ENCODE results near the gene NUCKS1.
A peak's percentile ranks its signal among the peaks of the same experiment; 100 is the strongest.

Gene NUCKS1

DNA sequence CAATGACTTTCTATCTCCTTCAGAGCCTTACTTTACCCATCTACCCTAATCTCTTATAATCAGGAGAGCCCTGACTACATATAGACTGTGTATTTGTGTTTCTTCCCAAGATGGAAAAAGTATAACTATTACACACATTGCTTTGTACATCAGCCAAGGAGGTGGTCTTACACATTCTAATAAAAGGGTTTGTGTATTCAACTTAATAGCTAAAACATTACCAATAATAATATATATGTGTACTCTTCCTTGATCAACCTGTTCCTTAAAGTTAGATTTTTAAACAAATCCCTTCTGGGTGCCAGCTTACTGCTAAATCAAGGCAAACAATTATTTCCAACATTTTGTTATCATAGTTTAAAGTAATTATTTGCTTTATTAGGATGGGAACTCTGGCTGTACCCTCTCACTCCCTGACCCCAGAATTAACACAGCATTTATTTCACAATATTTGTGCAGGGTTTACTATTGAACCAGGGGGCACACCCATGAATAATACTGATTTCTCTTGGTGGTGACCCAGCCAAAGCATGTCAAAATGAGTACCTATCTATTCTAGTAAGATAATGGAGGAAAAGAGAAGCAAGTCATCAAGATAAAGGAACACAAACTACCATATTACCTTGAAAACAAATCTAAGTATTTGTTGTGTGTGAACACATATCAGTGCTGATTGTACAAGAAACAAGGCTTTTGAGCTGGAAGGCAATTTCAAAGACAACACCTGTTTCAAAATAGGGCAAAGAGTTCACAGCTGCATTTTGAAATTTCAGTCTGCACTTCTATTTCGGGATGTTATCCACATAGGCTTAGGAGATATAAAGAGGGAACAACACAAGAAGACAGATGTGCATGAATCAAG lies 39.5 kb downstream of the NUCKS1 start:
- TF ChIP-seq, protein P1, sequence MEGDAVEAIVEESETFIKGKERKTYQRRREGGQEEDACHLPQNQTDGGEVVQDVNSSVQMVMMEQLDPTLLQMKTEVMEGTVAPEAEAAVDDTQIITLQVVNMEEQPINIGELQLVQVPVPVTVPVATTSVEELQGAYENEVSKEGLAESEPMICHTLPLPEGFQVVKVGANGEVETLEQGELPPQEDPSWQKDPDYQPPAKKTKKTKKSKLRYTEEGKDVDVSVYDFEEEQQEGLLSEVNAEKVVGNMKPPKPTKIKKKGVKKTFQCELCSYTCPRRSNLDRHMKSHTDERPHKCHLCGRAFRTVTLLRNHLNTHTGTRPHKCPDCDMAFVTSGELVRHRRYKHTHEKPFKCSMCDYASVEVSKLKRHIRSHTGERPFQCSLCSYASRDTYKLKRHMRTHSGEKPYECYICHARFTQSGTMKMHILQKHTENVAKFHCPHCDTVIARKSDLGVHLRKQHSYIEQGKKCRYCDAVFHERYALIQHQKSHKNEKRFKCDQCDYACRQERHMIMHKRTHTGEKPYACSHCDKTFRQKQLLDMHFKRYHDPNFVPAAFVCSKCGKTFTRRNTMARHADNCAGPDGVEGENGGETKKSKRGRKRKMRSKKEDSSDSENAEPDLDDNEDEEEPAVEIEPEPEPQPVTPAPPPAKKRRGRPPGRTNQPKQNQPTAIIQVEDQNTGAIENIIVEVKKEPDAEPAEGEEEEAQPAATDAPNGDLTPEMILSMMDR (IDR thresholded peaks at IDR 0.05; ENCODE audit: control insufficient read depth, extremely low read depth, insufficient read depth), result no peak
- peak; percentile 93 for DNase-seq (ENCODE audit: low read depth)

GRCh38 chr1:205709640-205710039 lies 40.3 kb downstream of the NUCKS1 start:
- DNase-seq (ENCODE audit: low read depth), result no peak
- TF ChIP-seq, protein P1 (IDR thresholded peaks at IDR 0.05; ENCODE audit: control insufficient read depth, extremely low read depth, insufficient read depth), result no peak
- H3K4me3 ChIP-seq (ENCODE audit: low read depth, low read length), result no peak overlapping the region

More for the DNA sequence above, 39.5 kb downstream of the NUCKS1 start:
- no peak overlapping the region for H3K4me3 ChIP-seq (ENCODE audit: low read depth, low read length)

DNA sequence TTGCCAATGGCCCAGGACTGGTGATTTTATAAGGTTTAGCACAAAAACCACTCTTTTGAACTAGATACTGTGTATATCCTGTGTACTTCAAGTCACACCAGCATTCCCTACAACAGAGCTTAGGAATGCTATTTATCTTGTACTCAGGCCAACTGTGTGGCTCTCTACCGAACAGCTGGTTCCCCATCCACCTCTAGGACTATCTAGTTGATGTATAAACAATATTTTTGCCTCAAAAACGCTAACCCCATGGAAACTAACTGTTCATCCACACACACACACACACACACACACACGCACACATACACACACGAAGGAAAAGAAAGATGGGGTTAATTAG lies 41.0 kb downstream of the NUCKS1 start:
- DNase-seq (ENCODE audit: low read depth), result no peak
- H3K4me3 ChIP-seq (ENCODE audit: low read depth, low read length), result no peak overlapping the region
- TF ChIP-seq, protein P1 (IDR thresholded peaks at IDR 0.05; ENCODE audit: control insufficient read depth, extremely low read depth, insufficient read depth), result no peak

GRCh38 chr1:205706601-205707502 lies 43.1 kb downstream of the NUCKS1 start:
- no peak overlapping the region for H3K4me3 ChIP-seq (ENCODE audit: low read depth, low read length)
- TF ChIP-seq, protein P1 (IDR thresholded peaks at IDR 0.05; ENCODE audit: control insufficient read depth, extremely low read depth, insufficient read depth), result no peak
- DNase-seq (ENCODE audit: low read depth), result no peak

DNA sequence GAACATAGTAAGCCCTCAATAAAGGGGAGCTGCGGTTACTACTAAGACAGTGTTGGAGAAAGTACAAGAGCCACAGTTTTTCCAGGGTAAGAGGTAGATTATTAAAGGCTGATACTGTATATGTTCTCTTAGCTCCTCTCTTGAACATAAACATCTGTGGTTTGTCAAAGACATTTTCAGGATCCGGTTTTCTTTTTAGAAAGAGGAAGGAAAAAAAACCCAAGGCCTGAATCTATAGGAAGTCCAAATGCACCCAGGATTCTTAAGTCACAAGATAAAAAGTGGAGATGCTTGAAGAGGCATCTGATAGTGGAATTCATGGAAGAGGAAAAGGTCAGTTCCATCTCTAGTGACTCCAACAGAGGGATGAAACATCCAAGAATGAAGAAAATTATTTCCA lies 45.1 kb downstream of the NUCKS1 start:
- no peak for DNase-seq (ENCODE audit: low read depth)
- H3K4me3 ChIP-seq (ENCODE audit: low read depth, low read length), result no peak overlapping the region
- TF ChIP-seq, protein P1 (IDR thresholded peaks at IDR 0.05; ENCODE audit: control insufficient read depth, extremely low read depth, insufficient read depth), result no peak

- no peak overlapping the region for H3K4me3 ChIP-seq (ENCODE audit: low read depth, low read length)
- TF ChIP-seq, protein P1 (IDR thresholded peaks at IDR 0.05; ENCODE audit: control insufficient read depth, extremely low read depth, insufficient read depth), result no peak
- peak; percentile 86 for DNase-seq (ENCODE audit: low read depth)
Observed at GRCh38 chr1:205703072-205703471, 46.9 kb downstream of the NUCKS1 start.

Data from LNCaP clone FGC (cell line).